Measurements from ENCODE around the gene TP53I13.
"Not testable (repeated sequence)": the region's sequence is repeated elsewhere in the genome, so short reads cannot be mapped to it uniquely, and the experiment has no call there.

Gene TP53I13

DNA sequence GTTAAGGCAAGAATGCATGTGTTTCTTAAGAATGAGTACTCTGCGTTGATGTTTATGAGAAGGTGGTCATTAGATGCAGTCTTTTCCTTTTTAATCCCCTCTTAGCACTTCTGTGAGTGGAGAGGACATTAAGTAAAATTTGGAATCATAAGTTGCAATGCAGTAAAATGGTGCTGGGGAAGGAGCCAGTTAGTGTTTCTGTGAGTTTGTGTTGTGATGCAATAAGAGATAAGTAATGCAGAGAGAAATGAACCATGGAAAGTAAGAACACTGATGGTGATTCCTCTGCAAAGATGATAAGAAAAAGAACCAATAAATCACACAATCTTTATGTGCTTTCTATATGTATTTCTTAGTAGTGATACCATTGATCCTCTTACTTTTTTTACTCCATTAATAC lies 21.7 kb upstream of the TP53I13 start:
- TF ChIP-seq, protein P1, sequence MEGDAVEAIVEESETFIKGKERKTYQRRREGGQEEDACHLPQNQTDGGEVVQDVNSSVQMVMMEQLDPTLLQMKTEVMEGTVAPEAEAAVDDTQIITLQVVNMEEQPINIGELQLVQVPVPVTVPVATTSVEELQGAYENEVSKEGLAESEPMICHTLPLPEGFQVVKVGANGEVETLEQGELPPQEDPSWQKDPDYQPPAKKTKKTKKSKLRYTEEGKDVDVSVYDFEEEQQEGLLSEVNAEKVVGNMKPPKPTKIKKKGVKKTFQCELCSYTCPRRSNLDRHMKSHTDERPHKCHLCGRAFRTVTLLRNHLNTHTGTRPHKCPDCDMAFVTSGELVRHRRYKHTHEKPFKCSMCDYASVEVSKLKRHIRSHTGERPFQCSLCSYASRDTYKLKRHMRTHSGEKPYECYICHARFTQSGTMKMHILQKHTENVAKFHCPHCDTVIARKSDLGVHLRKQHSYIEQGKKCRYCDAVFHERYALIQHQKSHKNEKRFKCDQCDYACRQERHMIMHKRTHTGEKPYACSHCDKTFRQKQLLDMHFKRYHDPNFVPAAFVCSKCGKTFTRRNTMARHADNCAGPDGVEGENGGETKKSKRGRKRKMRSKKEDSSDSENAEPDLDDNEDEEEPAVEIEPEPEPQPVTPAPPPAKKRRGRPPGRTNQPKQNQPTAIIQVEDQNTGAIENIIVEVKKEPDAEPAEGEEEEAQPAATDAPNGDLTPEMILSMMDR (IDR thresholded peaks at IDR 0.05; ENCODE audit: low read depth, low read length, missing control alignments) = no peak

DNA sequence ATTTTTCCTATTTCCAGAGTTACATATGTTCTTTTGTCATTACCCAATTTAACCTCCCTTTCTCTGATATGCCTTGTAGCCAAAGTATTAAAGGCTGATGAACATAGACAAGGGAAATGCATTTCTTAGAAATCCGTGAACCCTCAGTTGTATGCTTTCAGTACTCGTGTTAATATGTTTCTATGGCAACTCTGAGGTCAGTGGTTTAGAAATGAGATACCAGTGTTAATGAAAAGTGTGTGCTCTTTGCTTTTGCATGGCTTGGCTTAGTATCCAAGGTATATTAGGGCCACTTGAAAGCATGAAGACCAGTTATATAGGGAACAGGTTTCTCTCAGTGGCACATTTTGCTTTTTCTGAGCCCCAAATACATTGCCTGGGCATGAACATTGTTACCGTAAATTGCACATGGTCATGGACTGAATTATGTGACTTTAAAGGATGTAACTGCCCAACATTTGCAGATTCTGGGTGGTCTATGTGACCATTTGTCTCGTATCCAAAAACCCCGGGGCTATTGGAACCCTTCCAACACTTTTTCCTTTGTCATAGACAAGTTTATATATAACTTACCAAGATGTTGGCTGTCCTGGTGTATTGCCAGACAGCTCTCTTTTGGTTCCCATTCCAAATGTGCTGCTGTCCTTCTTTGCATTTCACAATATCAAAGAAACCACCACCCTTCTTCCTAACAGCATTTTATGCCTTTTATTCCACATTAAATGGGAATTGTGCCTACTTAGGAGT lies 19.2 kb upstream of the TP53I13 start:
- H3K4me3 ChIP-seq (ENCODE audit: low read depth, low read length) = no peak overlapping the region

More for the DNA sequence above, 21.7 kb upstream of the TP53I13 start:
- in situ Hi-C loops (cut with HindIII; ENCODE audit: low sequenced_read_pairs) = loop anchor here (10.0 kb wide), 1 partner anchor 162 kb away; no protein-coding TSS in a partner anchor
- no peak for DNase-seq (ENCODE audit: low read depth)
- no peak overlapping the region for H3K4me3 ChIP-seq (ENCODE audit: low read depth, low read length)

DNA sequence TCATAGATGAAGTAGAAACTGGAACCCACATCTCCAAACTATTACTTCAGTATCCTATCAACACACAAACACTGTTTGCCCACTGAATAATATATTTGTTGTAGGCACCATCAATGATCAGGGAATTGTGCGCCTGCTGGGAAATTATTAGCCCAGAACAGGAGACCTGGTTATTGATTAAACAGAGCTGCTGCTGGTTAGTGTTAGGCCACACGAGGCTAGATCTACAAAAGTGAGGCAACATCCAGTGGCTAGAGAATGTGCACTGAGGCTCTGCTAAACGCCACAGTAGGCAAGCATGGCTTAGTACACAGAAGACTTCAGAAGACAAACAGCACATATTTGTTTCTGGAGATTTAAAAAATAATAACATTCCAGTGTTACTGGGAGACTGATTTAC lies 12.7 kb upstream of the TP53I13 start:
- in situ Hi-C loops (cut with HindIII; ENCODE audit: low sequenced_read_pairs) = no loop called here
- no peak for DNase-seq (ENCODE audit: low read depth)
- TF ChIP-seq, protein P1 (IDR thresholded peaks at IDR 0.05; ENCODE audit: low read depth, low read length, missing control alignments) = no peak
- H3K4me3 ChIP-seq (ENCODE audit: low read depth, low read length) = no peak overlapping the region

More for the DNA sequence above, 19.2 kb upstream of the TP53I13 start:
- TF ChIP-seq, protein P1 (IDR thresholded peaks at IDR 0.05; ENCODE audit: low read depth, low read length, missing control alignments) = no peak
- in situ Hi-C loops (cut with HindIII; ENCODE audit: low sequenced_read_pairs) = loop anchor here (10.0 kb wide), 1 partner anchor 165 kb away; no protein-coding TSS in a partner anchor
- peak; percentile 60 for DNase-seq (ENCODE audit: low read depth)

DNA sequence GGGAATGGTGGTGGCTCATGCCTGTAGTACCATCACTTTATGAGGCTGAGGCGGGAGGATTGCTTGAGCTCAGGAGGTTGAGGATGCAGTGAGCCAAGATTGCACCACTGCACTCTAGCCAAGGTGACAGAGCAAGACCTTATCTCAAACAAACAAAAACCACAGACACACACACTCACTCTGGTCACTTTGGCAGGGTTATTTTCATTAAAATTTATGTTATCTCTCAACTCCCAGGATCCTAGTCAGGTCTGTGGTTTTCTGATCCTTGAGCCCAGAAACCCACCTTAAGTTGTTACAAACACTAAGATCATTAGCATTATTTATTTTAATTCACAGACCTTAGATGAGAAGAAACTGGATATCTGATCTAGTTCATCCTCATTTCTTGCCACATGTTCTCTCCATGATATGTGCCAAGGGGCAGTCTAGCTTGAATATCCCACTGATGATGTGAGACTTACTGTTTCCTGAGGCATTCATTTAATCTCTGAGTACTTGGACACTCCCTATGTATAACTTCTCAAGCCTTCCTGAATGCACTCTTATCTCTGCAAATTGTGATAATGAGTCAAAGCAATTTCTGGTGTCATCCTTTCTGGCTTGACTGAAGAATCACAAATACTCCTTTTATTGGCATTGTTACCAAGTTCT lies 11.3 kb upstream of the TP53I13 start:
- DNase-seq (ENCODE audit: low read depth) = no peak
- in situ Hi-C loops (cut with HindIII; ENCODE audit: low sequenced_read_pairs) = no loop called here
- no peak overlapping the region for H3K4me3 ChIP-seq (ENCODE audit: low read depth, low read length)
- TF ChIP-seq, protein P1 (IDR thresholded peaks at IDR 0.05; ENCODE audit: low read depth, low read length, missing control alignments) = no peak

DNA sequence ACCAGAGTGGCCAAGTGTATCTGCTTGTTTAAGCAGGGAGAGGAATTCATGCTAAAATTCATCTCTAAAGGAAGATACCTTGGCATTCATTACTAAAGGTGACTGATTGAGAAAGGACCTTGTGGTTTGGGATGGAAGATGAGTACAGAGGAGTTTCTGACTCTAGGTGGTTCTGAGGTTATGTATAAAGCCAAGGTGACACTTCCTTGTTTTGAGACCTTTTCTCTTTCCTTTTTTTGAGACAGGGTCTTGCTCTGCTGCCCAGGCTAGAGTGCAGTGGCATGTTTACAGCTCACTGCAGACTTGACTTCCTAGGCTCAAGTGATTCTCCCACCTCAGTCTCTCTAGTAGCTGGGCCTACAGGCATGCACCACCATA lies 10.8 kb upstream of the TP53I13 start:
- DNase-seq (ENCODE audit: low read depth) = no peak
- TF ChIP-seq, protein P1 (IDR thresholded peaks at IDR 0.05; ENCODE audit: low read depth, low read length, missing control alignments) = no peak
- no peak overlapping the region for H3K4me3 ChIP-seq (ENCODE audit: low read depth, low read length)
- in situ Hi-C loops (cut with HindIII; ENCODE audit: low sequenced_read_pairs) = no loop called here

DNA sequence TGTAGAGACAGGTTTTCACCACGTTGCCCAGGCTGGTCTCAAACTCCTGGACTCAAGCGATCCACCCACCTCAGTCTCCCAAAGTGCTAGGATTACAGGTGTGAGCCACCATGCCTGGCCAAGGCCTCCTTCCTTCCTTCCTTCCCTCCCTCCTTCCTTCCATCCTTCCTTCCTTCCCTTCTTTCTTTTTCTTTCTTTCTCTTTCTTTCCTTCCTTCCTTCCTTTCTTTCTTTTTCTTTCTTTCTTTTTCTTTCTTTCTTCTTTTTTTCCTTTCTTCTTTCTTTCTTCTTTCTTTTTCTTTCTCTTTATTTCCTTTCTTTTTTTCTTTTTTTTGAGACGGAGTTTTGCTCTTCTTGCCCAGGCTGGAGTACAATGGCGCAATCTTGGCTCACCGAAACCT lies 10.4 kb upstream of the TP53I13 start:
- H3K4me3 ChIP-seq (ENCODE audit: low read depth, low read length); DNase-seq (ENCODE audit: low read depth); in situ Hi-C loops (cut with HindIII; ENCODE audit: low sequenced_read_pairs): not testable (repeated sequence)

DNA sequence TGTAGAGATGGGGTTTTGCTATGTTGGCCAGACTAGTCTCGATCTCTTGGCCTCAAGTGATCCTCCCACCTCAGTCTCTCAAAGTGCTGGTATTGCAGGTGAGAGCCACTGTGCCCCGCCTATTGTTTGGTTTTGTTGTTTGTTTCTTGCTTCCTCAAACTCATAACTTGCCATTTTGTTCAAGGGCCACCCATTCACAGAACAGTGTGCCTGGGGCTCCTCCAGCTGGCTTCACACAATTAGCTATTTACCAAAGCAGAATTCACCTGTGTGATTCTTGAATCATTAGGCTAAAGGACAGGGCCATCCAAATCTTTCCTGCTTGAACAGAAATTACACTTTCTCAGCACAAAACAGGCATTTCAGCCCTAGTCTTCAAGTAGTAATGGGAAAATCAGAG lies 8.9 kb upstream of the TP53I13 start:
- in situ Hi-C loops (cut with HindIII; ENCODE audit: low sequenced_read_pairs) = no loop called here
- no peak for DNase-seq (ENCODE audit: low read depth)
- no peak overlapping the region for H3K4me3 ChIP-seq (ENCODE audit: low read depth, low read length)
- TF ChIP-seq, protein P1 (IDR thresholded peaks at IDR 0.05; ENCODE audit: low read depth, low read length, missing control alignments) = no peak

Measured in astrocyte of the cerebellum (primary cell).